Measurements from ENCODE around the gene COL4A6. TPM values are rescaled to one million over a fixed set of nuclear protein-coding genes. Genes with fewer than 3 reads are reported as not detected.

COL4A6 gene
- total and polyA plus RNA-seq, 2 donors (not counting 3 experiments of a cell fraction or from before 2014, with no cell fraction given): 0.49 to 0.62 TPM

DNA sequence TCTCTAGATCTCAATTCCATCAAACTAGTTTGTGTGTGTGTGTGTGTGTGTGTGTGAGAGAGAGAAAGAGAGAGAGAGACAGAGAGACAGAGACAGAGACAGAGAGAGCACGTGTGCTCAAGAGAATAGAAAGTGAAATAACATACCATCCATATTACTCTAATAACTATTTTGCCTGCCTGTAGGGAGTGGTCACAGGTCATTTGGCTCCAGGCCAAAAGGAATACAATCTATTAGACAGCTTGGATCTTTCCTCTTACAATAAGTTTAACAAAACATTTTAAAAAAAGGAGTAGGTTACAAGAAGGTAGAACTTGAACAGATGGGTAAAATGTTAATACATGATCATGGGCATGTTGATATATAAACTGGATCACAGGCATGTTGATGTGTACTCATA is 76.2 kb downstream of the COL4A6 start:
- no peak for DNase-seq (ENCODE audit: low read depth, low spot score)
- no peak overlapping the region for H3K4me2 ChIP-seq (ENCODE audit: insufficient read depth, low read length)
- H3K9ac ChIP-seq (replicated peaks; ENCODE audit: extremely low read depth, insufficient read depth, low read length): no peak overlapping the region
- no peaks in the 10 kb centered on the region for H4K20me1 ChIP-seq (replicated peaks; ENCODE audit: control insufficient read depth, extremely low read depth, insufficient read depth, low read length)
- H3K79me2 ChIP-seq (ENCODE audit: control insufficient read depth, insufficient read depth, low read length): no peaks in the 10 kb centered on the region
- no peak for FAIRE-seq
- dilution Hi-C loops (cut with MboI; ENCODE audit: extremely low pct_ligation_motif_present, low sequenced_read_pairs): no loop called here
- POLR2A ChIA-PET: no interaction called here
- BruUV-seq (replicated peaks): no TSS peak
- H3K9me3 ChIP-seq (replicated peaks; ENCODE audit: control insufficient read depth, insufficient read depth, low read length): no peaks in the 10 kb centered on the region
- TF ChIP-seq, protein P1, sequence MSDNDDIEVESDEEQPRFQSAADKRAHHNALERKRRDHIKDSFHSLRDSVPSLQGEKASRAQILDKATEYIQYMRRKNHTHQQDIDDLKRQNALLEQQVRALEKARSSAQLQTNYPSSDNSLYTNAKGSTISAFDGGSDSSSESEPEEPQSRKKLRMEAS (IDR thresholded peaks at IDR 0.05; ENCODE audit: insufficient read depth, insufficient read length): no peak
- TF ChIP-seq GATA2 (IDR thresholded peaks at IDR 0.05; ENCODE audit: insufficient read depth, insufficient read length, low read depth, low read length) (no peak), FOS (IDR thresholded peaks at IDR 0.05; ENCODE audit: borderline replicate concordance, insufficient read depth, low read length) (no peak), MYC (IDR thresholded peaks at IDR 0.05; ENCODE audit: low read depth, low read length) (no peak), POLR2AphosphoS5 (IDR thresholded peaks at IDR 0.05; ENCODE audit: insufficient read depth, low read depth, low read length) (no peak), EZH2 (IDR thresholded peaks at IDR 0.05; ENCODE audit: borderline replicate concordance, low read depth, low read length, severe bottlenecking) (no peak), JUN (IDR thresholded peaks at IDR 0.05; ENCODE audit: borderline replicate concordance, insufficient read depth, insufficient read length, low read depth) (no peak), POLR2A (IDR thresholded peaks at IDR 0.05; ENCODE audit: low read depth, low read length) (no peak)
- TF ChIP-seq, protein P2, sequence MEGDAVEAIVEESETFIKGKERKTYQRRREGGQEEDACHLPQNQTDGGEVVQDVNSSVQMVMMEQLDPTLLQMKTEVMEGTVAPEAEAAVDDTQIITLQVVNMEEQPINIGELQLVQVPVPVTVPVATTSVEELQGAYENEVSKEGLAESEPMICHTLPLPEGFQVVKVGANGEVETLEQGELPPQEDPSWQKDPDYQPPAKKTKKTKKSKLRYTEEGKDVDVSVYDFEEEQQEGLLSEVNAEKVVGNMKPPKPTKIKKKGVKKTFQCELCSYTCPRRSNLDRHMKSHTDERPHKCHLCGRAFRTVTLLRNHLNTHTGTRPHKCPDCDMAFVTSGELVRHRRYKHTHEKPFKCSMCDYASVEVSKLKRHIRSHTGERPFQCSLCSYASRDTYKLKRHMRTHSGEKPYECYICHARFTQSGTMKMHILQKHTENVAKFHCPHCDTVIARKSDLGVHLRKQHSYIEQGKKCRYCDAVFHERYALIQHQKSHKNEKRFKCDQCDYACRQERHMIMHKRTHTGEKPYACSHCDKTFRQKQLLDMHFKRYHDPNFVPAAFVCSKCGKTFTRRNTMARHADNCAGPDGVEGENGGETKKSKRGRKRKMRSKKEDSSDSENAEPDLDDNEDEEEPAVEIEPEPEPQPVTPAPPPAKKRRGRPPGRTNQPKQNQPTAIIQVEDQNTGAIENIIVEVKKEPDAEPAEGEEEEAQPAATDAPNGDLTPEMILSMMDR (IDR thresholded peaks at IDR 0.05; ENCODE audit: extremely low read depth in 1 of 2, insufficient read depth in 1 of 2, low read depth in 1 of 2, low read length in 2 of 2): no peak
- H3K27me3 ChIP-seq (ENCODE audit: control insufficient read depth in 2 of 2, insufficient read depth in 2 of 2, low read length in 2 of 2): no peaks in the 10 kb centered on the region
- H2AFZ ChIP-seq (ENCODE audit: low read depth, low read length): no peak overlapping the region
- H3K9me1 ChIP-seq (replicated peaks; ENCODE audit: control insufficient read depth, extremely low read depth, insufficient read depth, low read length): no peaks in the 10 kb centered on the region
- CTCF ChIA-PET: interaction anchor here (1.2 kb wide), 1 partner anchor 138 kb away, joined by 3 read pairs; no protein-coding TSS in a partner anchor
- no peak overlapping the region for H3K4me3 ChIP-seq (replicated peaks in 1 of 3; ENCODE audit: insufficient read depth in 1 of 3, low read depth in 1 of 3, low read length in 3 of 3)
- intact Hi-C loops (cut with micrococcal nuclease): no loop called here
- no peak overlapping the region for H3K27ac ChIP-seq (ENCODE audit: insufficient read depth, low read depth, low read length)
- H3K4me1 ChIP-seq (ENCODE audit: control insufficient read depth, extremely low read depth, insufficient read depth, low read length): no peaks in the 10 kb centered on the region
- no peaks in the 10 kb centered on the region for H3K36me3 ChIP-seq (ENCODE audit: control insufficient read depth in 2 of 2, extremely low read depth in 1 of 2, insufficient read depth in 2 of 2, low read length in 2 of 2)

All from endothelial cell of umbilical vein (primary cell).